ENCODE measurements around the gene LILRB5. TPM values are rescaled to one million over a fixed set of nuclear protein-coding genes. Genes with fewer than 3 reads are reported as not detected.
"Not testable (repeated sequence)": the region's sequence is repeated elsewhere in the genome, so short reads cannot be mapped to it uniquely, and the experiment has no call there.

Gene LILRB5
- total RNA-seq, 1 experiment from 2014 or later: 0.05 TPM

DNA sequence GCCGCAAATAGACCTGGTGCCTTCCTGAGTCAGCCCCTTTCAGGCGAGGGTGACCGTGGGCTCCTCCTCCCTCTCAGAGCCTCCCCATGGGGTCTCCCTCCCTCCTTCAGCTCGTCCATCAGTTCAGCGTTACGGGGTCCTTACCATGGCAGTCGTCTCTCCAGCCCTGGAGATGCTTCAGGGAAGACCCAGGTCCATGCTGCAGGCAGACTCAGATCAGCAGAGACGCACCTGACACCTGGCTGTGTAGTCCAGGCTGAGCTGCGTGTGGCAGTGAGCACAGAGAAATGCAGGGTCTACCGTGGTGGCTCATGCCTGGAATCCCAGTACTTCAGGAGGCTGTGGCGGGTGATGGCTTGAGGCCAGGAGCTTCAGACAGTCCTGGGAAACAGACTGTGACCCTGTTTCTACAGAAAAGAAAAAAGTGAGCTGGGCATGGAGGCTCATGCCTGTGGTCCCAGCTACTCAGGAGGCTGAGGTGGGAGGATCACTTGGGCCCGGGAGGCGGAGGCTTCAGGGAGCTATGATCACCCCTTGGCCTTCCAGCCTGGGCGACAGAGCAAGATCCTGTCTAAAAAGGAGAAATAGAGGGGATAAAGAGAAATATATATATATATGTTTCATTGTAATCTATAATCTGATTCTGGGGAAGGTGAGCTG, 33.7 kb downstream of the LILRB5 start:
- intact Hi-C loops (cut with micrococcal nuclease; ENCODE audit: unreplicated experiment): loop anchor here (2.0 kb wide), 1 partner anchor 21 kb away; no protein-coding TSS in a partner anchor
- ATAC-seq: peak; percentile 28
- BruUV-seq (replicated peaks); DNase-seq (ENCODE audit: low read depth, low spot score); POLR2A ChIA-PET; H3K4me3 ChIP-seq (ENCODE audit: low read depth in 2 of 2, low read length in 2 of 2); H3K27me3 ChIP-seq (ENCODE audit: control insufficient read depth, insufficient read depth, low read length); H3K9me3 ChIP-seq (ENCODE audit: control insufficient read depth, insufficient read depth, low read depth, low read length); CTCF ChIA-PET; H3K27ac ChIP-seq (ENCODE audit: low read length); in situ Hi-C loops (cut with HindIII; ENCODE audit: low pct_unique_long_range_greater_than_20kb, low sequenced_read_pairs); H3K36me3 ChIP-seq (ENCODE audit: control insufficient read depth, insufficient read depth, low read length); H3K4me1 ChIP-seq (ENCODE audit: control insufficient read depth, insufficient read depth, low read length): not testable (repeated sequence)

- H3K27ac ChIP-seq (ENCODE audit: low read length); CTCF ChIA-PET; H3K9me3 ChIP-seq (ENCODE audit: control insufficient read depth, insufficient read depth, low read depth, low read length); H3K4me1 ChIP-seq (ENCODE audit: control insufficient read depth, insufficient read depth, low read length); in situ Hi-C loops (cut with HindIII; ENCODE audit: low pct_unique_long_range_greater_than_20kb, low sequenced_read_pairs); H3K27me3 ChIP-seq (ENCODE audit: control insufficient read depth, insufficient read depth, low read length); H3K4me3 ChIP-seq (ENCODE audit: low read depth in 2 of 2, low read length in 2 of 2); POLR2A ChIA-PET; H3K36me3 ChIP-seq (ENCODE audit: control insufficient read depth, insufficient read depth, low read length); BruUV-seq (replicated peaks); DNase-seq (ENCODE audit: low read depth, low spot score): not testable (repeated sequence)
- intact Hi-C loops (cut with micrococcal nuclease; ENCODE audit: unreplicated experiment): loop anchor here (2.0 kb wide), 1 partner anchor 22 kb away; no protein-coding TSS in a partner anchor
- peak; percentile 43 for ATAC-seq
Observed at GRCh38 chr19:54222474-54223276, 34.4 kb downstream of the LILRB5 start, which contains the start of gene LILRB3. Gene LILRB3, minus strand, starts transcription at chr19:54223007. Its CDS starts 31 bp downstream, at chr19:54222976.

- H3K4me1 ChIP-seq (ENCODE audit: control insufficient read depth, insufficient read depth, low read length); in situ Hi-C loops (cut with HindIII; ENCODE audit: low pct_unique_long_range_greater_than_20kb, low sequenced_read_pairs); H3K27ac ChIP-seq (ENCODE audit: low read length); H3K9me3 ChIP-seq (ENCODE audit: control insufficient read depth, insufficient read depth, low read depth, low read length); POLR2A ChIA-PET; BruUV-seq (replicated peaks); CTCF ChIA-PET; DNase-seq (ENCODE audit: low read depth, low spot score); H3K4me3 ChIP-seq (ENCODE audit: low read depth in 2 of 2, low read length in 2 of 2); ATAC-seq; H3K27me3 ChIP-seq (ENCODE audit: control insufficient read depth, insufficient read depth, low read length); H3K36me3 ChIP-seq (ENCODE audit: control insufficient read depth, insufficient read depth, low read length): not testable (repeated sequence)
- intact Hi-C loops (cut with micrococcal nuclease; ENCODE audit: unreplicated experiment): loop anchor here (2.0 kb wide), 1 partner anchor 23 kb away; no protein-coding TSS in a partner anchor
Observed at GRCh38 chr19:54221947-54222346, 35.1 kb downstream of the LILRB5 start.

DNA sequence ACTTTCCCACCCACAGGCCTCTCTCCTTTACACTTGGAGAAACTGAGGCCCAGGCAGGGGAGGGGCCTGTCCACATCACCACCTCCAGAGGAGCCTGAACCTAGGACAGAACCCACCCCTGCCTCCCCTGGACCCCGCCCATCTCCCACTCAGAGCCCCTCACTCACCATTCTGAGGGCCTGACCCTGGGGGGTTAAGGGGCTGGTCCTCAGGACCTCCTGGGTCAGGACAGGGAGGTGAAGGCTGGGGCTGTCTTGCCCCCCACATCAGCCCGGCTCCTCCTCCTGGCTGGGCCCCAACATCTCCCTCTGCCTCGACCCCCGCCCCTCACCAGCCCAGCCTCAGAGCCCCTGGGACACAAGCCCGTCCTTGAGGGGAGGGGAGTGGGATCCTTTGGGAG, 37.4 kb downstream of the LILRB5 start:
- intact Hi-C loops (cut with micrococcal nuclease; ENCODE audit: unreplicated experiment); H3K9me3 ChIP-seq (ENCODE audit: control insufficient read depth, insufficient read depth, low read depth, low read length); POLR2A ChIA-PET; H3K36me3 ChIP-seq (ENCODE audit: control insufficient read depth, insufficient read depth, low read length); H3K4me3 ChIP-seq (ENCODE audit: low read depth in 2 of 2, low read length in 2 of 2); CTCF ChIA-PET; DNase-seq (ENCODE audit: low read depth, low spot score); BruUV-seq (replicated peaks); H3K4me1 ChIP-seq (ENCODE audit: control insufficient read depth, insufficient read depth, low read length); H3K27ac ChIP-seq (ENCODE audit: low read length); in situ Hi-C loops (cut with HindIII; ENCODE audit: low pct_unique_long_range_greater_than_20kb, low sequenced_read_pairs); H3K27me3 ChIP-seq (ENCODE audit: control insufficient read depth, insufficient read depth, low read length); ATAC-seq: not testable (repeated sequence)

GRCh38 chr19:54218960-54219661, 38.0 kb downstream of the LILRB5 start:
- DNase-seq (ENCODE audit: low read depth, low spot score) (no peak), ATAC-seq (no peak)
- ChIA-PET CTCF (no interaction called here), POLR2A (no interaction called here)
- H3K9me3 ChIP-seq (ENCODE audit: control insufficient read depth, insufficient read depth, low read depth, low read length): no peaks in the 10 kb centered on the region
- in situ Hi-C loops (cut with HindIII; ENCODE audit: low pct_unique_long_range_greater_than_20kb, low sequenced_read_pairs) (no loop called here), intact Hi-C loops (cut with micrococcal nuclease; ENCODE audit: unreplicated experiment) (no loop called here)
- H3K4me1 ChIP-seq (ENCODE audit: control insufficient read depth, insufficient read depth, low read length): peaks cover 5% of the 10 kb centered on the region; the same call in 1 of the 2 replicates
- BruUV-seq (replicated peaks): no TSS peak
- no peak for TF ChIP-seq REST (IDR thresholded peaks at IDR 0.05; ENCODE audit: insufficient read depth in 1 of 2, low read depth in 2 of 2, low read length in 1 of 2)
- H3K27ac ChIP-seq (ENCODE audit: low read length): no peak overlapping the region
- no peaks in the 10 kb centered on the region for H3K36me3 ChIP-seq (ENCODE audit: control insufficient read depth, insufficient read depth, low read length)
- no peak overlapping the region for H3K4me3 ChIP-seq (ENCODE audit: low read depth in 2 of 2, low read length in 2 of 2)
- no peaks in the 10 kb centered on the region for H3K27me3 ChIP-seq (ENCODE audit: control insufficient read depth, insufficient read depth, low read length)
